Sciatic nerve (tissue), 2 donors: Measurements from ENCODE around the gene PHAX. TPM values are rescaled to one million over a fixed set of nuclear protein-coding genes. Genes with fewer than 3 reads are reported as not detected.
"Not testable (repeated sequence)": the region's sequence is repeated elsewhere in the genome, so short reads cannot be mapped to it uniquely, and the experiment has no call there.

Experiments
- ATAC-seq: fragments of 200-7000 bp; cut with Tn5 transposase; one replicate; pipeline ENCODE4 v1.9.1; 2020; ENCODE audit warnings: mild to moderate bottlenecking, moderate library complexity
- DNase-seq: peaks from one replicate; pipeline ENCODE4 v3.0.0-alpha.2; 2020; ENCODE audit warnings: low spot score
- intact Hi-C: fragments of 100-400 bp; cut with DNase I; formaldehyde crosslinking; loops from one replicate; pipeline ENCODE4 v1.14.2; 2022
- total RNA-seq: library from RNA; stranded (reverse); fragmentation: NEBNext Ultra II Directional; extraction: Animal tissue kit (Norgen Biotek cat#: 25700); gene quantifications from one replicate; pipeline ENCODE4 v1.2.1, GENCODE V29; 2021
- donor health status: DM: no; HTN: no; CAD: no.
- donor health status: DM: no; HTN: no; CAD: no.

Gene PHAX, protein sequence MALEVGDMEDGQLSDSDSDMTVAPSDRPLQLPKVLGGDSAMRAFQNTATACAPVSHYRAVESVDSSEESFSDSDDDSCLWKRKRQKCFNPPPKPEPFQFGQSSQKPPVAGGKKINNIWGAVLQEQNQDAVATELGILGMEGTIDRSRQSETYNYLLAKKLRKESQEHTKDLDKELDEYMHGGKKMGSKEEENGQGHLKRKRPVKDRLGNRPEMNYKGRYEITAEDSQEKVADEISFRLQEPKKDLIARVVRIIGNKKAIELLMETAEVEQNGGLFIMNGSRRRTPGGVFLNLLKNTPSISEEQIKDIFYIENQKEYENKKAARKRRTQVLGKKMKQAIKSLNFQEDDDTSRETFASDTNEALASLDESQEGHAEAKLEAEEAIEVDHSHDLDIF
- total RNA-seq, result 42.5 TPM

DNA sequence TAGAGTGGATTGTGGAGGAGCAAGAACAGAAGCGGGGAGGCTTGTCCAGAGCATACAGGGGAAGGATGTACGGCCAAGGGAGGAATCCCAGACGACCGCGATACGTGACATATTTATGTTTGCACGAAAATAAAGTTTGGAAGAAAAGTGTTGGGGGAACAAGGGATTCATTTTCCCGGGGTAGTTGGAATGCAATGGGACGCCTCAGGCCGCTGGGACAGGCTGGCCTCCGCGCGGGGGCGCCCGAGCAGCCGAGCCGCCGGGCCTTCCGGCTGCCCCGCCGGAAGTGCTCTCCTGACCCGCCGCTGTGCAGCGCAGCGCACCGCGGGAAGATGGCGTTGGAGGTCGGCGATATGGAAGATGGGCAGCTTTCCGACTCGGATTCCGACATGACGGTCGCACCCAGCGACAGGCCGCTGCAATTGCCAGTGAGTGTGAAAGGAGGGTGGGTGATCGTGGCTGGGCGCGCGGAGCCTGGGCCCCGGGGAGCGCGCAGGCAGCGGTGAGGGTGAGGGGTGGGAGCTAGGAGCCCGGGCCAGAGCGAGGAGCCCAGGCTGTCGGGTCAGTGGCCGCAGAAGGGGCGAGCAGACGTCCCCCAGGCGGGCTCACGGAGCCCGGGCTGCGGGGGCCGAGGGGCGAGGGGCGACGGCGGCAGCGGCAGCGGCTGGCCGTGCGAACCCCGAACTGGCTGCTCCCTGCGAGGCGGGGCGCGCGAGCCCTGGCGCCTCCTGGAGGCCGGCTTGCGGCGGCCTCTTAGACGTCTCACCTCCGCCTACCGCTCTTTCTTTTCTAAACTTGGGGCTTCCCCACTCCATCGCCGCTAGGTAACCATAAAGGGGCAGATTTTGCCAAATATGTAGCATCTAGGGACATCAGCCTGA lies at the start of gene PHAX:
Gene PHAX, plus strand, starts transcription at position 317 of the 881 bp plus-strand sequence. Its CDS starts 16 bp downstream, at position 333.
- peak; percentile 95 for ATAC-seq
- peak; percentile 85 for DNase-seq
- intact Hi-C loops, result loop anchor here (10.0 kb wide), 1 partner anchor 266 kb away; no protein-coding TSS in a partner anchor

DNA sequence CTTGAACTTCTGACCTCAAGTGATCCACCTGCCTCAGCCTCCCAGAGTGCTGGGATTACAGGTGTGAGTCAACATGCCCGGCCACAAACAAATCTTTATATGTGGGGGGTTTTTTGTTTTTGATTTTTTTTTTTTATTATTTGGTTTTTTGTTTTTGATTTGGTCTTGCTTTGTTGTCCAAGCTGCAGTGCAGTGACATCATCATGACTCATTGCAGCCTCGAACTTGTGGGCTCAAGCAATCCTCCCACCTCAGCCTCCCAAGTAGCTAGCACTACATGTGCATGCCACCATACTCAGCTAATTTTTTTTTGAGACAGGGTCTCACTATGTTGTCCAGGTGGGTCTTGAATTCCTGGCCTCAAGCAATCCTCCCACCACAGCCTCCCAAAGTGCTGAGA lies 48.1 kb upstream of the PHAX start:
- intact Hi-C loops, result no loop called here
- ATAC-seq (no peak), DNase-seq (no peak)

DNA sequence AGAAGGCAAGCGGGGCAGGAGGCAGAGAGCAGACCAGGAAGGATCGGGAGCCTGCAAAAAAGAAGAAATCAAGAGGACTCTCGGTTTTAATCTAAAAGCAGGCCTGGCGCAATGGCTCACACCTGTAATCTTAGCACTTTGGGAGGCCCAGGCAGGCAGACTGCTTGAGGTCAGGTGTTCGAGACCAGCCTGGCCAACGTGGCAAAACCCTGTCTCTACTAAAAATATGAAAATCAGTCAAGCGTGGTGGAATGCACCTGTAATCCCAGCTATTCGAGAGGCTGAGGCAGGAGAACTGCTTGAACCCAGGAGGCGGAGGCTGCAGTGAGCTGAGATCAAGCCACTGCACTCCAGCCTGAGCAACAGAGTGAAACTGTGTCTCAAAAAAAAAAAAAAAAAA lies 45.6 kb upstream of the PHAX start:
- intact Hi-C loops, DNase-seq, ATAC-seq: not testable (repeated sequence)

DNA sequence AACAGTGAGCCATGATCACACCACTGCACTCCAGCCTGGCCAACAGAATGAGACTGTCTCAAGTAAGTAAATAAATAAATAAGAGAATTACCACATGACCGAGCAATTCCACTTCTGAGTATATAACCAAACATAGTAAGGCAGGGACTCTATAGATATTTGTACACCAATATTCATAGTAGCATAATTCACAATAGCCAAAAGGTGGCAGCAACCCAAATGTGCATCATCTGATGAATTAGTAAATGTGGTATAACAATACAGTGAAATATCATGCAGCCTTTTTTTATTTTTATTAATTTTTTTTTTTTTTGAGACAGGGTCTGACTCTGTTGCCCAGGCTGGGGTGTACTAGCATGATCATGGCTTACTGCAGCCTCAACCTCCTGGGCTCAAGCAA lies 38.8 kb upstream of the PHAX start:
- intact Hi-C loops, result no loop called here
- no peak for ATAC-seq
- no peak for DNase-seq

DNA sequence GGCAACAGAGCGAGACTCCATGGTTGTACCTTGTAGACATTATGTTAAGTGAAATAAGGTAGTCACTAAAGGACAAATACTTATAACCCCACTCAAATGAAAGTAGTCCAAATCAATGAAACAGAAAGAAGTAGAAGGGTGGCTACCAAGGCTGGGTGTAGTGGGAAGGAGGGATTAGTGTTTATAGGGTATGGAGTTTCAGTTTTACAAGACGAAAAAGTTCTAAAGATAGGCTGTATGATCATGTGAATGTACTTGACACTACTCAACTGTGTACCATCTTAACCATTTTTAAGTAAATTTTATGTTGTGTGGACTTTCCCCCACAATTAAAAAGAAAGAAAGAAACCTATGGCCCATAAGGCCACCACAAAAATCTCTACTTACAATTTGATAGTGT lies 37.9 kb upstream of the PHAX start:
- DNase-seq, result no peak
- no peak for ATAC-seq
- intact Hi-C loops, result no loop called here

DNA sequence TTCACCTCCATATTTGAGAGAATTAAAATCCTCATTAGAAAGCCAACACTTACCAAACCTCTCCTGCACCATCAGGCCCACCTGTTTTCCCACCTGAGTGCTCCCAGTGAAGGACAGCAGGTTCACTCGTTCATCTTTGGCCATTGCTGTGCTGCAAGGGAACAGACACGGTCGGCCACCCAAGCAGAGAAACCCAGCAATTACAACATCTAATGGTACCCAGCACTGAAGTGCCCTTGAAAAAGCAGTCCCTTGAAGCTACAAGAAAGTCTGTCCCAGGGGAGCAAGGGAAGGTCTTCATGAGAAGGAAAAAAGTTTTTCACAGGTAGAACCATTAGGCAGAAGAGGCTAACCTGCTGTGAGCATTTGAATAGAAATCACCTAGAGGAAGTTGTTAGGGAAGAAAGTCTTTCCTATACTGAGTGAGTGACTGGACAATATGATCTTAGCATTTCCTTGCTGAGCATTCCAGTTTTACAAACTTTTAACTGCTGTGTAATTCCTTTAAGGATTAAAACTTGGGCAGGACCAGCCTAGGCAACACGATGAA lies 32.5 kb upstream of the PHAX start:
- no peak for DNase-seq
- intact Hi-C loops, result no loop called here
- no peak for ATAC-seq

DNA sequence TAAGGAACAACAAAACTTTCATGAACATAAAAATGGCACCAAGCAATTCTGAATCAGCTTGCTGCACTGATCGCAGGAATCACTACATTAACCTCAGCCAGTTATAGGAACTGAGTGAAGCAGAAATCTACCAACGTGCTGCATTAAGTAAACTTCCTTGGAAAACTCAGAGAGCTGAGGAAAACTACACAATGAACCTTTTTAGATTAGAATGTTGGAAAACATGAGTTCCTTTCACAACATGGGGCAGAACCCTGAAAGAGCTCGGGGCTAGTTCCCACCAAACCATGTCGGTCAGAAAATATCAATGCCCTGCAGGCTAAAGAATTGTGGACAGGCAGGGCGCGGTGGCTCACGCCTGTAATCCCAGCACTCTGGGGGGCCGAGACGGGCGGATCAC lies 25.1 kb upstream of the PHAX start:
- ATAC-seq (no peak), DNase-seq (no peak)
- intact Hi-C loops, result no loop called here

DNA sequence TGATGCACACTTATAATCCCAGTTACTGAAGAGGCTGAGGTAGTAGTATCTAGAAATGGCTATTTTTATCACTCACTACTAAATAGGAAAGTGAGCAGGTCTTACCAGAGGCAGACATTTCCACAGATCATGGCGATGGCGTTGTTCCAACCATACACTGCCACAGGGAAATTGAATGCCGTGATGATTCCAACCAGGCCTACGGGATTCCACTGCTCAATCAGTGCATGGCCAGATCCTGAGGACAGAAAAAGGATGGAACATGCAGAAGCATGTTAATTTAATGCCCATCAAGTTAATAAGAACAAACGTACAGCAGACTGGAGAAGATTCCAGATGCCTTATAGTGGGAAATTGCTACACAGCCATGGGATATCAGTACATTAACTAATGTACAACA lies 23.8 kb upstream of the PHAX start:
- ATAC-seq (no peak), DNase-seq (no peak)
- intact Hi-C loops, result no loop called here

DNA sequence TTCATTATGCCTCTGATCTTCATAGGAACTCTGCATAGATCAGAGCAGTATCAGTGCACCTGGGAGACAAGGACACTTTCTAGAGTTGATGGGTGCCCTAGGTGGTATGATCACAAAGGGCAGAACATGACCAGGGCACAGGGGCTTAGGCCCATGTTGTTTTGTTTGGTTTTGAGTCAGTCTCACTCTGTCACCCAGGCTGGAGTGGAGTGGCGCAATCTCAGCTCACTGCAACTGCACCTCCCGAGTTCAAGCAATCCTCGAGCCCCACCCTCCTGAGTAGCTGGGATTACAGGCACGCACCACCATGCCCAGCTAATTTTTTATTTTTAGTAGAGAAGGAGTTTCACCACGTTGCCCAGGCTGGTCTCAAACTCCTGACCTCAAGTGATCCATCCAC lies 23.3 kb upstream of the PHAX start:
- no peak for ATAC-seq
- no peak for DNase-seq
- intact Hi-C loops, result no loop called here

DNA sequence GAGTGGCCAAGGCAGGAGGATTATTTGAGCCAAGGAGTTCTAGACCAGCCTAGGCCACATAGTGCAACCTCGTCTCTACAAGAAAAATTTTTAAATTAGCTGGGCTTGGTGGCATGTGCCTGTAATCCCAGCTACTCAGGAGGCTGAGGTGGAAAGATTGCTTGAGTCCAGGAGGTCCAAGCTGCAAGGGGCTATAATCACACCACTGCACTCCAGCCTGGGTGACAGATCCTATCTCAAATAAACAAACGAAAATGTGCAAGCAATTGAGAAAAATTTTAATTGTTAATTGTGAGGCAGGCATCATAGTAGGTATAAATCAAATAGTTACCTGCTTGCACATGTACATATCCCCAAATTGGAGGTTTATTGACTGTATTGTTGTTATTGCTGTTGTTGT lies 21.0 kb upstream of the PHAX start:
- ATAC-seq (no peak), DNase-seq (no peak)
- intact Hi-C loops, result no loop called here

DNA sequence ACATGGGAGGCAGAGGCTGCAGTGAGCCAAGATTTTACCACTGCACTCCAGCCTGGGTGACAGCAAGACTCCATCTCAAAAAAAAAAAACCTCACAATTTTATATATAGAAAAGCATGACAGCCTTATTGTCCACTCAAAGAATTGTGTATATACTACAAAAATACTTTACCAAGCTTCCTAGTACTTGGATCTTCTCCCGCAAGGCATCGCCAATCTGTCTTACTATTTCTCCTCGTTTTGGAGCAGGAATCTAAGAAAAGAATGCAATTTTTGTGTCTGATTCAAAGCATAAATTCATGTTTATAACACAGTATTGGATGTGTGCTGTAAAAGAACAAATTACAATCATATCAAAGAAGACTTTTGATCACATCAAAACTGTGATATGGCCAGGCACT lies 17.0 kb upstream of the PHAX start:
- intact Hi-C loops, result no loop called here
- ATAC-seq, result no peak

DNA sequence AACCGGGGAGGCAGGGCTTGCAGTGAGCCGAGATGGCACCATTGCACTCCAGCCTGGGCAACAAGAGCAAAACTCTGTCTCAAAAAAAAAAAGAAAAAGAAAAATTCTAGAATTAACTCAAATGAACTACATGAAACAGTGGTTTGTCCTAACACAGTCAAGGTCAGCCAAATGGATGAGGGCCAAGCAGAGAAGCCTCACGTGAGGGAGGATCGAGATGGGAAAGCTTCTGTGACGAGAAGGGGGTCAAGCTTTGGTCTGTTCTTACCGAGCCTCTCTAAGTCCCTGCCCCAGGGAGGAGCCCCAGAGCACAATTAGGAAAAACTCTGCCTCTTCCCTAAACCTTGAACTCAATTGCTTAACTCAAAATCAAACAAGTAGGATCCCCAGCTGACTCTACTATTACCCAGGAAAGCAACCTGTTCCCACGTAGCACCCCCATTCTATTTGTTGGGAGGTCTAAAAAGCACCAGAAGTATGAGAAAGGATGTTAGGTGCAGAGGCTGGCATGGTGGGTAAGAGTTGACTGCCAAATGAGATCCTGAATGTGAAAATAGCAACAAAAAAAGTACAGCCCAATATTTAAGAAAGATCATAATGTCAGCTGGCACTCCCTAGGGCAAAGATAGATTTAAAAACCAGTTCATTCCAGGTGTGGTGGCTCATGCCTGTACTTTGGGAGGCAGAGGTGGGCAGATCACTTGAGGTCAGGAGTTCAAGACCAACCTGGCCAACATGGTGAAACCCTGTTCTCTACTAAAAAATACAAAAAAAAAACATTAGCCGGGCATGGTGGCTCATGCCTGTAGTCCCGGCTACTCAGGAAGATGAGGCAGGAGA lies 13.0 kb upstream of the PHAX start:
- no peak for DNase-seq
- ATAC-seq, result peak; percentile 34
- intact Hi-C loops, result no loop called here

More for the DNA sequence above, 17.0 kb upstream of the PHAX start:
- DNase-seq, result no peak

DNA sequence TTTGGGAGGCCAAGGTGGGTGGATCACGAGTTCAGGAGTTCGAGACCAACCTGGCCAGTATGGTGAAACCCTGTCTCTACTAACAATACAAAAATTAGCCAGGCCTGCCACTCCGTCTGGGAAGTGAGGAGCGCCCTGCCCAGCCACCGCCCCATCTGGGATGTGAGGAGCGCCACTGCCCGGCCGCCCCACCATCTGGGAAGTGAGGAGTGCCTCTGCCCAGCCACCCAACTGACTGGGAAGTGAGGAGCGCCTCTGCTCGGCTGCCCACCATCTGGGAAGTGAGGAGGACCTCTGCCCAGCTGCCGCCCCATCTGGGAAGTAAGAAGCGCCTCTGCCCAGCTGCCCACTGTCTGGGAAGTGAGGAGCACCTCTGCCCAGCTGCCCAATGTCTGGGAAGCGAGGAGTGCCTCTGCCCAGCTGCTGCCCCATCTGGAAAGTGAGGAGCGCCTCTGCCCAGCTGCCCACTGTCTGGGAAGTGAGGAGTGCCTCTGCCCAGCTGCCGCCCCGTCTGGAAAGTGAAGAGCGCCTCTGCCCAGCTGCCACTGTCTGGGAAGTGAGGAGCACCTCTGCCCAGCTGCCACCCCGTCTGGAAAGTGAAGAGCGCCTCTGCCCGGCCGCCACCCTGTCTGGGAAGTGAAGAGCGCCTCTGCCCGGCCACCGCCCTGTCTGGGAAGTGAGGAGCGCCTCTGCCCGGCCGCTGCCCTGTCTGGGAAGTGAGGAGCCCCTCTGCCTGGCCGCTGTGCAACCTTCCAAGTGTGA lies 11.0 kb upstream of the PHAX start:
- DNase-seq (no peak), ATAC-seq (no peak)
- intact Hi-C loops, result no loop called here

DNA sequence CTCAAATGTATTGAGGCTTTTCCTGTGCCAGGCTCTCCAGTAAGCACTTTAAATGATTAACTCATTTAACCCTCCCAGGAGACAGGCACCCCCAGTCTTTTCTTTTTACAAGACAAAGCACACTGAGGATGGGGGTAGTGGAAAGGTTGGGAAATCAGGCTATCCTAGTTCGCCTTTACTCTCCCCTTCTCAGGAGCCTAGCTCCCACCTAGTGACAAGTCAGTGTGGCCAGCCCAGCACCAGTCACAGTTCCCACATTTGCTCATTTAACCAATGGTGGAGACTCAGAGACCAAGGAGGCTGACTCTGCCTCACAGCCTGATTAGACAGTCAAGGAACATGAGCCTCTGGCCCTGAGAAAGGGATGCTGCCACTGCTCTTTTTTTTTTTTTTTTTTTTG lies 9.2 kb upstream of the PHAX start:
- intact Hi-C loops, result no loop called here

DNA sequence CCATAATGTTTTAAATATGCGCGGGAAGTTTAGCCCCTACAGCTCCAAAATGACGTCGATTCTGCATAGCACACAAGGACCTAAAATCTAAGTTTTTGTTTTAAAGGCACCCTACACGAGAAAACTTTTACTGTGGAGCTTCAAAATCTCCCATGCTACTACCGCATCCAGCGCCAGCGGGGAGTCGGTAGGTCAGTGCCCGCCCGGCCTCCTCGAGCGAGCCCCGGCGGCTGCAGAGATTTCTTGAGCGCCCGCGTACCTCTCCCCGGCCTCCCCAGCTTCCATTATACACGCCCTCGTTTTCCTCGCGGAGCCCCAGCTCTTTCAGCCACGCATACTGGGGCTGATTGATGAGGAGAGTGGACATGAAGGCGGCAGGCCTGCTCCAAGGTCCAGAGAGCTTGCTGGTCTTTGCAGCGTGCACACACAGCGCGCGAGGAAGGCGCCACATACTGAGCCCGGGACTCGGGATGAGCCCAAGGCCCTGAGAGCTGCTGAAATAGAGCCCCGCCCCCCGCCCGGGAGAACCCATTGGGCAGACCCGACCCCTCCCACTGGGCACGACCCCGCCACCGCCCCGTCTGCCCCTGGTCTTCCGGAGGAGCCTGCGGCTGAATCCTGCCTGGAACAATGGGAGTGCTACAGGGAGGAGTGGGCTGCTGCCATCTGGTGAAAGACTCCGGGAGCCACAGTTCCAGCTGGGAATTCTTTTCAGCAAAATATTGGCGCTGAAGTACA lies 5.8 kb upstream of the PHAX start, which contains the start of gene ALDH7A1:
Gene ALDH7A1, minus strand, starts transcription at position 472 of the 738 bp plus-strand sequence. Its CDS starts 21 bp downstream, at position 451.
- DNase-seq (peak; percentile 93), ATAC-seq (peak; percentile 98)
- intact Hi-C loops, result no loop called here

More for the DNA sequence above, 9.2 kb upstream of the PHAX start:
- ATAC-seq, result no peak
- no peak for DNase-seq

DNA sequence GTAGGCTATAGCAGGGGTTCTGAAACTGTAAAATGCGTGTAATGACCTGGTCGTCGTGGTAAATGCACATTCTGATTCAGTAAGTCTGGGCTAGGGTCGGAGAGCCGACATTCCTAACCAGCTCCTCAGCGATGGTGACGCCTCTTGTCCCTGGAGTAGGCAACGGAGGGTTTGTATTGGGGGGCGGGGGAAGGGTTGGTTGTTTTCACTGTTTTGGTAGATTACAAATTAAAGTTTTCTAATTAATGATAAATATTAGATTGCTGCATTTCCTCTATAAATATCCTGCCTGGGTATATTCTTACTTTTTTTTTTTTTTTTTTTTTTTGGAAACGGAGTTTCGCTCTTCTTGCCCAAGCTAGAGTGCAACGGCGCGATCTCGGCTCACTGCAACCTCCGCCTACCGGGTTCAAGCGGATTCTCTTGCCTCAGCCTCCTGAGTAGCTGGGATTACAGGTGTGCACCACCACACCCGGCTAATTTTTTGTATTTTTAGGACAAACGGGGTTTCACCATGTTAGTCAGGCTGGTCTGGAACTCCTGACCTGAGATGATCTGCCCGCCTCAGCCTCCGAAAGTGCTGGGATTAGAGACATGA lies 5.2 kb upstream of the PHAX start:
- DNase-seq (no peak), ATAC-seq (no peak)
- intact Hi-C loops, result no loop called here

DNA sequence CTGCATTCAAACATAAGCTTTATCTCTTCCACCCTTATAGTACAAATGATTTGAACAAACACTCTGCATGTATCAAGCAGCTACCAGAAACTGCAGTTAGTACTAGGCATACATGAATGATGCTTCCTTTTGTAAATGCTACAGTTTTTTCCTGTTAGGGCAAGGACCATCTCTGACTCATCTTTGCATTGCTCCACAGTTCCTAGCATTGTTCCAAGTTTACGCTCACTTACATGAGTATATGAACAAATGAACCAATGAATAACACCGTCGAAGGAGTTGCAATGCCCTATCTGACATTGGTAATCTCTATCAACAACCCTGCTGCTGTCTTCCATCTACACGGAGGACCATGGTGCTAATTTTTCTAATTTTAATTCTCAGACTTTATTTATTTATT lies 3.6 kb upstream of the PHAX start:
- intact Hi-C loops, result no loop called here
- ATAC-seq, result no peak
- DNase-seq, result no peak
